22Rv1 (cell line): Measurements from ENCODE around the gene SERPINB5.

Experiments used
- ZFX ChIP-seq: fragments of 450-650 bp; IDR thresholded peaks from 2 replicates; pipeline ENCODE4 v1.6.1; 2017; ENCODE audit warnings: antibody characterized with exemption, borderline replicate concordance
- TF ChIP-seq, protein P1 (sequence below): fragments of 450-650 bp; IDR thresholded peaks from 2 replicates; pipeline ENCODE4 v1.5.1; 2017; ENCODE audit warnings: mild to moderate bottlenecking

DNA sequence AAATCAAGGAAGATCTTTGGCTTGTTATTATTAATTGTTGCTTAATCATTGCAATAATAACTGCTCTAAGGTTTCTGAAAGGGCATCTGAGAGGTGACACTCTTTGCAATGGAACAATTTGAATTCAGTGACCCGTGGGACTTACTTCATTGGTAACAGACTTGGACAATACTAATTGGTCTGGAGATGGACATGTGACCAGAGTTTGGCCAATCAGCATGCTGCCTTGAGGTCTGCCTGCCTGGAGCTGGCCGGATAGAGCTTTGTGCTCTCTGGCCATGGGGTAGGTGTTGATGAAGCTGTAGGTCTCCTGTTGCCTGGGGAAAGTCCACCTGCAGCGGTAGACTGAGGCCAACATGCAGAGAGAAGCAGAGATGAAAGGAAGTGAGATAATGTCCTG is 30.5 kb upstream of the SERPINB5 start:
- TF ChIP-seq, protein P1, sequence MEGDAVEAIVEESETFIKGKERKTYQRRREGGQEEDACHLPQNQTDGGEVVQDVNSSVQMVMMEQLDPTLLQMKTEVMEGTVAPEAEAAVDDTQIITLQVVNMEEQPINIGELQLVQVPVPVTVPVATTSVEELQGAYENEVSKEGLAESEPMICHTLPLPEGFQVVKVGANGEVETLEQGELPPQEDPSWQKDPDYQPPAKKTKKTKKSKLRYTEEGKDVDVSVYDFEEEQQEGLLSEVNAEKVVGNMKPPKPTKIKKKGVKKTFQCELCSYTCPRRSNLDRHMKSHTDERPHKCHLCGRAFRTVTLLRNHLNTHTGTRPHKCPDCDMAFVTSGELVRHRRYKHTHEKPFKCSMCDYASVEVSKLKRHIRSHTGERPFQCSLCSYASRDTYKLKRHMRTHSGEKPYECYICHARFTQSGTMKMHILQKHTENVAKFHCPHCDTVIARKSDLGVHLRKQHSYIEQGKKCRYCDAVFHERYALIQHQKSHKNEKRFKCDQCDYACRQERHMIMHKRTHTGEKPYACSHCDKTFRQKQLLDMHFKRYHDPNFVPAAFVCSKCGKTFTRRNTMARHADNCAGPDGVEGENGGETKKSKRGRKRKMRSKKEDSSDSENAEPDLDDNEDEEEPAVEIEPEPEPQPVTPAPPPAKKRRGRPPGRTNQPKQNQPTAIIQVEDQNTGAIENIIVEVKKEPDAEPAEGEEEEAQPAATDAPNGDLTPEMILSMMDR: no peak
- no peak for TF ChIP-seq ZFX
